Fibroblast of skin of right biceps (primary cell): ENCODE measurements around the gene NEK7.

Experiments
- DNase-seq: peaks from one replicate; pipeline ENCODE4 v3.0.0-alpha.2; 2013

The NEK7 gene

GRCh38 chr1:198147216-198147615 is 9.6 kb upstream of the NEK7 start:
- no peak for DNase-seq

DNA sequence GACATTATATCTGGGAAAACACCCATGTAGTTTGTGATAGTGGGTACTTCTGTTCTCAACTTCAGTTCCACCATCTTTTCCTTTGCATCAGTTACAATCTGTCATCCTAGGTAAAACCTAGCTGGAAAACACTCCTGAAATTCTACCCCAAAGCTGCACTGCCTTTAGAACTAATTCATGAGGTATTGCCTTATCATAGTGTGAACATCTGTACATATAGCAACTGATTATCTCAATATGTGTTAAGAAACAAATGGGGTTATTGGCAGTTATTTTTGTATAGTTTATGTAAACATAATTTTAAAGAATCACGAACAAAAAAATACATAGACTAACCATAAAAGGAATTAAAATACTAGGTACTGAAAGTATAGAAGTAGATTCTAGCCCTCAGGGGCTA is 6.4 kb upstream of the NEK7 start:
- no peak for DNase-seq

DNA sequence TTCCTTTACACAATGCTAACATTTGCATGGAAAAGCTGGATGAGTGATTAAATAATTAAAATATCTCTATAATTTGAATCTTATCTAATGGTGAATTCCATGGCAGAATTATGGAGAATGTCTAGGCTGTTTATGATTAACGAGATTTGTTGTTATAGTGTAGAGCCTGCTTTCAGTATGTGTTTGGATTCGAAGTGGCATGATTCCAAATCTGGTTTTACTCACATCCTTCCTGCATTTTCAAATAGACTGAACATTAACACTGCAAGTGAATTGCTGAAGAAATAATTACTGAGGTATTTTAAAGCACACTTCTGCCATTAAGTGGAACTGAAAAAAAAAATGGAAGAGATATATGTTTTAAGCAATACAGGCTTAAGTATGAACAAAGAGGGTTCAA is 5.1 kb upstream of the NEK7 start:
- DNase-seq = peak; percentile 56

GRCh38 chr1:198153103-198153502 is 3.7 kb upstream of the NEK7 start:
- peak; percentile 79 for DNase-seq

DNA sequence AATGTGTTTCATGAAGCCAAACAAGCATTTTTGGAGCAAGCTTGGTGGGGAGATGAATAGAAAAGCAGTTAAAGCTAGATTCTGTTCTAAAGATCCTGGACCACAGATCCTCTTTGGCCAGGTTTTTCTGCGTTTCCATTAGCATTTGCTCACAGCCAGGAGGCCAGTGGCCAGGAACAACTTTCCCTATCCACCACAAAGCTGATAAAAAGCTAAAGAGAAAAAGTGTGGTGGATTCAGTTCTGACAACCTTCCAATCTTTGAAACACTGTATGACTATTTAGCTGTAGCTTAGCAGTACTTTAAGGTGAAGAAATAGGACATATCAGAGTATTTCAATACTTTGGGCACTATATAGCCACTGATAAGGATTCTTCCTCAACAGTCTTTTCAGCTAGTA is 3.0 kb upstream of the NEK7 start:
- DNase-seq = peak; percentile 25

- peak; percentile 89 for DNase-seq
Observed at GRCh38 chr1:198155253-198155652, 1.5 kb upstream of the NEK7 start.

- peak; percentile 81 for DNase-seq
Observed at GRCh38 chr1:198156111-198156744, 570 bp upstream of the NEK7 start.

DNA sequence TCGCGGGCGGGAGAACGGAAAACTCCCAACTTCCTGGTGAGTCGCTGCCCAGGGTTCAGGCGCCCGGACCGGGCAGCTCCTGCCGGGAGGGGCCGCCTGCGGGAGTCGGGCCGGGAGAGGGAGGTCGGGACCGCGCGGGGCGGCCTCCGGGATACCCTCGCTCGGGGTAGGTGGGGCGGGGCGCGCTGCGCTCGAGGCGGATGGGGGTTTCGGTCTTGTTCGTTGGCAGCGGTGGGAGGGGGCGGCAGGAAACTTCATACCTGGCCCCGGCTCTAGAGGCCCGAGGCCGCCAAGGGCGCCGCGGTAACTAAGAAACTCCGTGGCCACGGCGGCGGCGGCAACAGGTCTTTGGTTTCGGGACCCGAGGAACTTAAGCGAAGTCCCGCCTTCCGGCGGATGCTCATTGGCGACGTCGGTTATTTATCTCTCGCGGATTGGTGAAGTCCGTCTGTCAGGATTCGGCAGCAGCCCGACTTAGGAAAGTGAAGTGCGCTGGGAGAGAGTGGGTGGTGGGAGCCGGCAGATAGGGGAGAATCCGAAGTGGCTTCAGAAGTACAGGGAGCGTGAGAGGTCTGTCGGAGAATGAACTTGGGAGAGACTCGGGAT is 546 bp downstream of the NEK7 start:
- peak; percentile 94 for DNase-seq

DNA sequence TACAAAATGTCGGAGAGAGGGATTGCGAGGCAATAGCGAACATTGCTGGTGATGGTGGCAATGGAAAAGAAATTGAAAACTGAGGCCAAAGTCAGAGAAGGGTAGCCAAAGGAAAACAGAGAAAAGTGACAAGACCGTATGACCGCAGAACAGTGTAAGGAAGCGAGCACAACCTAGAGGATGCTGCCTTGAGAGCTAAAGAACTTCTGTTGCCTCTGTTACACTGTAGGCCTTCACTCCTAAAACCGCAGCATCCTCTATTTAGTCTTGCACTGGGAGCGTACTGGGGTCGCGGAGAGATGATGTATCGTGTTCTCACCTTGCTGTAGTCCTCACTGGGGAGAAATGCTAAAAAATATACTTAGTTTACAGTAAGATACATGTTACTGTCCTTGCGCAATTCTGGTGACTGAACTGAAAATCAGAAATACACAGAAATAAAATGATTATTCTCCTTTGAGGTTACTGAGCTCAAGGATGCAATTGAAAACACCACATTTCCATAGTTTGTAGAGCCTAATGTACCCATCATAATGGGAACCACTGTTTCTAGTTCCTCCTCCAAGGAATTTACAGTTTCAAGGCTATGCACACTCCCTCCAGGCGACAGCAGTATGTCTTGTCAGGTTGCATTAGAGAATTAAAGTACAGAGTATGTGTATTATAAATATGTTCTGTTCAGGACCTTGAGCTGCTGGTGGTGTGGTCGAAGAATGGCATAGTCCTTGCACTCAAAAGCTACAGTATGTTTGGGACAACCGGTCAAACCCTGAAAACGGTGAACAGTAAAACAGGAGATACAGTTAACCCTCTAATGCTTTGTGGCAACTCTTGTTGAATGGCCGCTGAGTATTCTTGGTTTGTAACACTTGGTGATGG is 1.3 kb downstream of the NEK7 start:
- peak; percentile 48 for DNase-seq

GRCh38 chr1:198158735-198159589 is 2.2 kb downstream of the NEK7 start:
- DNase-seq = peak; percentile 90

GRCh38 chr1:198160222-198160621 is 3.4 kb downstream of the NEK7 start:
- no peak for DNase-seq

- DNase-seq = no peak
Observed at GRCh38 chr1:198160946-198161614, 4.3 kb downstream of the NEK7 start.

DNA sequence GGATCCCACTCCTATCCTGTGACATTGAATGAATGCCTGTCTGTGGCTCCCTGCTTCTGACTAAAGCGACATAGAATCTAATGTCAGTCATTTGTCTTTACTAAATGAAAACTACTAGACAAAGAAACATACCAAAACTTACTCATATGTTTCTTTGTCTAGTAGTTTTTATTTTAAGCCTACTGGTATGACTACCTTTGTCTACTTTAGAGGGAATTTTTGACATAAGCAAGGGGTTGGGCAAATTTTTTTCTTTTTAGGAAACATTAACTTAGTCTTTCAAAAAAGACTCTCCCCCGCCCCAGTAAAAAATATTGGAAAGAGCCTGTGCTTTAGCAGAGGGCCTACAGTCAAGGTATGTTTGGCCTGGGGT is 4.9 kb downstream of the NEK7 start:
- DNase-seq = no peak

DNA sequence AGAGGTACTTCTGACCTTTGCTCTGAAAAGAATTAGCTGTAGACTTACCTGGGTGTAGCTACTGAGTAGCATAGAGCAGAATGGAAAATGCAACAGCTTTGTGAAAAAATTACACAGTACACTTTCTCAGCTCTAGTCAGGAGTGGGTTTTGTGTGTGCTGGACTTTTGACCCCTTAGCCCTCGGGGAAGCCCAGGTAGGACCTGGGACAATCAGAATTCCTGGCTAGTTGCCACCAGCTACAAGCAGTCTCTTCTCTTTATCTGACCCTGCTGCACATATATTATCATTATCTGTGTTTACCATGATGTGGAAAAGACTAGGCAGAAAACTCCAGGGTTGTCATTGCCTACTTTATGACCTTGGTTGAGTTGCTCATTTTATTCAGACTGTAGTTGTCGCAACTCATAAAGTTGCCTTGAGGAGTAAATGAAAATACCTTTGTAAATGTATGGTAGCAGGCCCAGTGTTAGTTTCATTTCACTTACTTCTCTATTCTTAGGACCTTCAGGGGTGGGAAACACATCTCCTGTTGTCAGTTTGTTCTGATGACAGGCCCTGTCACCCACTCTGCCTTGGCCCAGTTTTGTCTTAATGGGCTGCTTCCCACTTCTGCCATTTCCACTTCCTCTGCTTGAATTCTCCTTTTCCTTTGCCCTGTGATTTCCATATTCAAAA is 5.4 kb downstream of the NEK7 start:
- no peak for DNase-seq

DNA sequence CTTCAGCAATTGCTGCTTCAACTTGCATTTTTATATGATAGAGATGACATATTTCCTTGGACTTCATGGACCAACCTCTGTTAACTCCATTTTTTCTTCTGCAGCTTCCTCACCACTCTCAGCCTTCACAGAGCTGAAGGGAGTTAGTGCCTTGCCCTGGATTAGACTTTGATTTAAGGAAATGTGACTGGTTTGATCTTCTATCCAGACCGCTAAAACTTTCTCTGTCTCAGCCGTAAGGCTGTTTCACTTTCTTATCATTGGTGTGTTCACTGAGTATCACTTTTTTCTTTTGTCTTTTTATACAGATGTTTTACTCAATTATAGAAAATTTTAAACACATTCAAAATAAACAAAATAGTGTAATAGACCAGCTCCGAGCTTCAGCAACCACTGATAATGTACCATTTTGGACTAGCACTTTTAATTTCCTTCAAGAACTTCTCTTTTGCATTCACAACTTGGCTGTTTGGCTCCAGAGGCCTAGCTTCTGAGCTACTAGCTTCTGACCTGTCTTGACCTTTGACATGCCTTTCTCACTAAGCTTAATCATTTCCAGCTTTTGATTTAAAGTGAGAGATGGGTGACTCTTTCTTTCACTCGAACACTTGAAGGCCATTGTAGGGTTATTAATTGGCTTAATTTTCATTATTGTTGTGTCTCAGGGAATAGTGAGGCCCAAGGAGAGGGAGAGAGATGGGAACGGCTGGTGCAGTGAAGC is 9.3 kb downstream of the NEK7 start:
- DNase-seq = no peak

DNA sequence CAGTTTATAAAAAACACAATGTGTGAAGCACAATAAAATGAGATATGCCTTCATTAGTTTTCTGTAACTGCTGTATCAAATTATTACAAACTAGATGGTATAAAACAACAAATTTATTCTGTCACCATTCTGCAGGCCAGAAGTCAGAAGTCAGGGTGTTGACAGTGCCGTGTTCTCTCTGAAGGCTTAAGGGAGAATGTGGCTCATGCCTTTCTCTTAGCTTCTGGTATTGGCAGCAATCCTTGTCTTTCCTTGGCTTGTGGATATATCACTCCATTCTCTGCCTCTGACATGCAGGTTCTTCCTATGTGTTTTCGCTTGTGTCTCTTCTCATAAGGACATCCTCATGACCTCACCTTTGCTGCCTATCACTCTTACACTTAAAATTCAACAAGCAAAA is 10.1 kb downstream of the NEK7 start:
- no peak for DNase-seq

- DNase-seq = peak; percentile 66
Observed at GRCh38 chr1:198167436-198167934, 10.7 kb downstream of the NEK7 start.

DNA sequence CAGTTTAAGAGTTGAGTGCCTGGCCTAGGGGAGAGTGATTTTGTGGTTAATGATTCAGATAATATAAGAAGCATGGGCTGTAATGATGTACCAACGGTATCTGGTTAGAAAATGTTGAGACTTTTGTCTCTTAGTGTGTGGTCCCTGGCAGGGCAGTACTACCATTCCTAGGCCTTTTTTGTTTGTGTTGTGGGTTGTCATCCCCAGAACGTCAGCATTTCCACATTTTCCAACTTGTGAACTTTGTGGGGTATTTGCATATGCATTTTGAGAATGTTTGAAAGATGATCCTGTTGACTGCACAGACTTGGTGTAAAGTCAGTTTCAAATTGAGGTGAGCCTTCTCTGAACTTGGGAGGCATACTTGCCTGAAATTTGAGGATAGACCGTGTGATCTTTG is 11.4 kb downstream of the NEK7 start:
- DNase-seq = peak; percentile 94

GRCh38 chr1:198169672-198170071 is 12.9 kb downstream of the NEK7 start:
- no peak for DNase-seq

DNA sequence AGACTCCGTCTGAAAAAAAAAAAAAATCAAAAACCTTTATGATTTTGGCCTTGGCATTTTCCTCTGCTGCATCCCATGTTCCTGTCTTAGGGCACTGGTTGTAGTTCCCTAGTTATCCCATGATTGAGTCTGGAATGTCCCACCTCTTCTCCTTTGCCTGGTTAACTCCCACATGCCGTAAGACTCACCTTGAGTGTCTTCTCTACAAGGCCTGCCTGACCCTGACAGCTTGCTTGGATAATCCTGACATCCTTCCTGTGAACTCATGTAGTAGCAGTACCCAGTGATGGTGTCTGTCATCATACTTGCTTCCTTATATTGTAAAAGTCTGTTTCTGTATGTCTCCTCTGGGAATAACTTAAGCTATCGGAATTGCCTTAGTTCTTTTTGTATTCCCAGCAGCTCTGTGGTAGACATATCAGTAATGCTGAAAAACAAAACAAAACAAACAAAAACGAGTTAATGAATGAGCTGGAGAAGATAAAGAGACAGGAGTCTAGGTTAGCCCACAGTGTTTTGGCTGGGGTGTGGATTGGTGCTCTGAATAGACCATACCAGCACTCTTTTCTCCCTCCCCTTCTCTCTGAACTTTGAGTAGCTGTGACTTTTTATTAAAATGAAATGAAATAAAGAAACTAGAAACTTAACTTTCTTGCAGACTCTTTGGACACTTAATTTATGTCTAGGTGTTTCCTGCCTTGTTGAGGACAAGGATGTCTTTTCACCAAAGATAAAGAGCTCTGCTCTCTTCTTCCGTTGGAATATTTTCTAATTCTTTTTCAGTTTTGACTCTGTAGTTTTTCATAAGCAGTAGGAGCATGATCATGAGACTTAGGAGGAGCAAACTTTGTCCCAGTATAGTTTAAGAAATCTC is 15.1 kb downstream of the NEK7 start:
- DNase-seq = no peak
